Duodenal mucosa (tissue), 2 donors: ENCODE measurements around the gene VTI1A.

Experiments
- H3K27ac ChIP-seq: one replicate; pipeline ENCODE4 v1.7.0; 2013; ENCODE audit warnings: low read depth, low read length
- H3K27me3 ChIP-seq, 2 donors: one replicate each; pipeline ENCODE4 v1.7.0; 2013; ENCODE audit warnings: low read length in 2 of 2, control low read depth in 1 of 2; ENCODE audit not compliant: insufficient read depth in 2 of 2, control insufficient read depth in 1 of 2
- H3K36me3 ChIP-seq, 2 donors: one replicate each; pipeline ENCODE4 v1.7.0; 2013; ENCODE audit warnings: low read length in 2 of 2, control low read depth in 1 of 2; ENCODE audit not compliant: insufficient read depth in 2 of 2, control insufficient read depth in 1 of 2
- H3K4me1 ChIP-seq, 2 donors: one replicate each; pipeline ENCODE4 v1.7.0; 2013; ENCODE audit warnings: low read length in 2 of 2, control low read depth in 1 of 2; ENCODE audit not compliant: insufficient read depth in 2 of 2, control insufficient read depth in 1 of 2
- H3K4me3 ChIP-seq, 2 donors: one replicate each; pipeline ENCODE4 v1.7.0; 2013; ENCODE audit warnings: low read length in 2 of 2, low read depth in 1 of 2
- H3K9ac ChIP-seq, 2 donors: one replicate each; pipeline ENCODE4 v1.7.0; 2013; ENCODE audit warnings: low read length in 2 of 2, low read depth in 1 of 2
- H3K9me3 ChIP-seq, 2 donors: one replicate each; pipeline ENCODE4 v1.7.0; 2013; ENCODE audit warnings: low read length in 2 of 2, control low read depth in 1 of 2; ENCODE audit not compliant: control insufficient read depth in 1 of 2

Gene VTI1A

GRCh38 chr10:112839928-112840654 lies 393.1 kb downstream of the VTI1A start:
- peaks cover 9 to 13% of the 10 kb centered on the region in 2 donors for H3K4me1 ChIP-seq
- H3K9ac ChIP-seq = no peak overlapping the region
- H3K27me3 ChIP-seq = no peaks in the 10 kb centered on the region
- peaks cover 0 to 5% of the 10 kb centered on the region in 2 donors for H3K9me3 ChIP-seq
- H3K4me3 ChIP-seq = no peak overlapping the region
- no peak overlapping the region for H3K27ac ChIP-seq
- H3K36me3 ChIP-seq = no peaks in the 10 kb centered on the region

DNA sequence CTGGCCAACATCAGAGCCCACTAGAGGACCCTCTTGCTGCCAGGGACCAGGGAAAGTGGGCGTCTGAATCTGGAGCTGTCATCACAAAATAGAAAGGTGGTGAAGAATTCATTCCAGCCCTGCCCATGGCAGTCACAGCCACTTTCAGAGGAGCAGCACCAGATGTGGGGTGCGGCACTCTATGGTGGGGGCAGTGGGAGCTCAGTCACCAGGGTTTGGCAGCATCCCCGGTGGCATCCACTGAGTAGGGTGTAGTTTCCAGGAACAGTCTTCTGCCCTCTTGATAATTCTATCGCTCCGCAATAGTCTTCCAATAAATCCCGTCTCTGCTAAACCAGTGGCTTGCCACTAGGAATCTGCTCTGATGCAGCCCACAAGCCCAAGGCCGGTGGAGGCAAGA lies 394.5 kb downstream of the VTI1A start:
- H3K27me3 ChIP-seq = no peaks in the 10 kb centered on the region
- H3K9me3 ChIP-seq = peaks cover 0 to 5% of the 10 kb centered on the region in 2 donors
- no peaks in the 10 kb centered on the region for H3K36me3 ChIP-seq
- H3K4me3 ChIP-seq = no peak overlapping the region
- H3K9ac ChIP-seq = no peak overlapping the region
- no peak overlapping the region for H3K27ac ChIP-seq
- peaks cover 9 to 13% of the 10 kb centered on the region in 2 donors for H3K4me1 ChIP-seq

DNA sequence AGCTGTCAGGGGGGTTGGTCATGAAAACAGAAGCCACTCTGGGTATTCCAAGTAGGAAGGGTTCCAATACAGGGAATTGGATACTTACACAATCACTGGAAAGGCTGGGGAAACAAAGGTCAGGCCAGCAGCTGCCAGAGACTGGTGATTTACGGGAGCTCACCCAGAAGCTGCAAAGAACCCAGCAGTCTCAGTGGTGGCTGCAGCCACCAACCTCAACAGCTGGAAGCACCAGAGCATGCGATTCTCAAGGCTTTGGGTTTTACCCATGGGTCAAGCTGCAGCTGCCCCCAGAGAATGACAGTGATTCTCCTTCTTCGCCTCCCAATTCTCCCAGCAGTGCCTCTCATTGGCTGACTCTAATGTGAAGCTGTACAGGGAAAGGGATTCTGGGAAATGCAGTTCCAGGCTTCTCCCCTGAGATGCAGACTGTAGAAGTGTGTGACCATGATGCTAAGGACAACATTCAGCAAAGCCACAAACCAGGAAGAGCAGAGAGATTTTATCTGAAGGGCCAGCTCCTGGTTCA lies 395.9 kb downstream of the VTI1A start:
- no peak overlapping the region for H3K27ac ChIP-seq
- H3K27me3 ChIP-seq = no peaks in the 10 kb centered on the region
- peak overlapping the region in 1 of 2 donors; percentile 42 for H3K4me3 ChIP-seq

GRCh38 chr10:112843623-112844022 lies 396.6 kb downstream of the VTI1A start:
- H3K4me3 ChIP-seq = no peak overlapping the region
- H3K27ac ChIP-seq = no peak overlapping the region
- H3K9ac ChIP-seq = no peak overlapping the region
- H3K36me3 ChIP-seq = no peaks in the 10 kb centered on the region
- H3K27me3 ChIP-seq = no peaks in the 10 kb centered on the region
- H3K9me3 ChIP-seq = peaks cover 13 to 19% of the 10 kb centered on the region in 2 donors
- H3K4me1 ChIP-seq = peaks cover 9 to 13% of the 10 kb centered on the region in 2 donors

More for the DNA sequence above, 395.9 kb downstream of the VTI1A start:
- Histone ChIP-seq H3K4me1 (peaks cover 9 to 13% of the 10 kb centered on the region in 2 donors), H3K9me3 (peaks cover 11 to 16% of the 10 kb centered on the region in 2 donors), H3K36me3 (no peaks in the 10 kb centered on the region), H3K9ac (no peak overlapping the region)

GRCh38 chr10:112844681-112845544 lies 397.9 kb downstream of the VTI1A start:
- Histone ChIP-seq H3K4me1 (peaks cover 9 to 13% of the 10 kb centered on the region in 2 donors), H3K27ac (no peak overlapping the region), H3K4me3 (no peak overlapping the region), H3K9ac (no peak overlapping the region), H3K9me3 (peaks cover 13 to 19% of the 10 kb centered on the region in 2 donors), H3K27me3 (no peaks in the 10 kb centered on the region), H3K36me3 (no peaks in the 10 kb centered on the region)

- peaks cover 12 to 14% of the 10 kb centered on the region in 2 donors for H3K4me1 ChIP-seq
- H3K4me3 ChIP-seq = no peak overlapping the region
- peaks cover 13 to 14% of the 10 kb centered on the region in 2 donors for H3K9me3 ChIP-seq
Observed at GRCh38 chr10:112847778-112848177, 400.8 kb downstream of the VTI1A start.

DNA sequence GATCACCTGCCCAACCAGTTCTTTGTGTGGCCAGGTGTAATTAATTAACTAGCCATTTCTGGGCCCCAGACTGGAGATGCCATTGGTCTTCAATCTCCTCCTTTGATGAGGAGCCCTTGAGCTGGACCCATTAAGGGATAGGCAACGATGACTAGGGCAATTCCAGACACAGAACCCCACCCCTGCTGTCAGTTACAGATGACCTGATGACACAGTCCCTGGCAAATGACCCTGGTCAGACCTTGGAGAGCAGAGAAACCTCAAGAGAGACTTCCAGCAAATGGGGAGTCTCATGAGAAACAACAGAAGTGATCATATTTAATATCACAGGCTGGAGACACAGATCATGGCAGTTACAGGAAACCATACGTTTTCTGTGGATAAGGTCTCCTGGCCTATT lies 401.2 kb downstream of the VTI1A start:
- H3K27ac ChIP-seq = no peak overlapping the region
- H3K27me3 ChIP-seq = no peaks in the 10 kb centered on the region
- H3K9ac ChIP-seq = no peak overlapping the region
- H3K4me3 ChIP-seq = no peak overlapping the region
- no peaks in the 10 kb centered on the region for H3K36me3 ChIP-seq
- H3K9me3 ChIP-seq = peaks cover 13 to 14% of the 10 kb centered on the region in 2 donors
- H3K4me1 ChIP-seq = peaks cover 10% of the 10 kb centered on the region in 2 donors

More at GRCh38 chr10:112847778-112848177, 400.8 kb downstream of the VTI1A start:
- H3K36me3 ChIP-seq = no peaks in the 10 kb centered on the region
- H3K9ac ChIP-seq = no peak overlapping the region
- H3K27ac ChIP-seq = no peak overlapping the region
- H3K27me3 ChIP-seq = no peaks in the 10 kb centered on the region

- Histone ChIP-seq H3K27ac (no peak overlapping the region), H3K9ac (no peak overlapping the region), H3K9me3 (peaks cover 13 to 14% of the 10 kb centered on the region in 2 donors), H3K4me1 (peaks cover 8 to 10% of the 10 kb centered on the region in 2 donors), H3K4me3 (no peak overlapping the region), H3K36me3 (no peaks in the 10 kb centered on the region), H3K27me3 (no peaks in the 10 kb centered on the region)
Observed at GRCh38 chr10:112848868-112849430, 401.9 kb downstream of the VTI1A start.

DNA sequence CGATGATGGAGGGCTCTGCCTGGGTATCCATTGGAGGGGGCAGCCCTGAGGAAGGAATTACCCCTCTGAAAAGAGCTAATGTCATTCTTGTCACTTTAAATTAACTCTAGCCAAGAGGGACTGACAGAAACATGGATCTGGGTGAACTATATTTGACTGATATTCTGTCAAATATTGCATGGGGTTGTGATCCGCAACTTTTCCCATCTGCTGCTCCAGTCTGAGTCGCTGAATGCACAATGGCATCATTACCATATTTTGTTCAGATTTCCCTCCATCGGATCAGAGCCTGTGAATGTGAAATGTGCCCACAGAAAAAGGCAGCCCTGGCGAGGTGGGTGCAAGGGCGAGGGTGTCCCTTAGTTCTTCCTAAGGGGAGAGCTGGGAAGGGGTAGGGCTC lies 402.5 kb downstream of the VTI1A start:
- Histone ChIP-seq H3K36me3 (no peaks in the 10 kb centered on the region), H3K9me3 (peaks cover 13 to 14% of the 10 kb centered on the region in 2 donors), H3K27me3 (no peaks in the 10 kb centered on the region), H3K4me1 (peaks cover 8 to 10% of the 10 kb centered on the region in 2 donors), H3K27ac (no peak overlapping the region), H3K9ac (no peak overlapping the region), H3K4me3 (no peak overlapping the region)
